Dendritic cell treated with granulocyte-macrophage colony-stimulating factor and Interleukin-4, amounts not matched to agents 40 ng/mL and 50 ng/mL, for 4 days (primary cell): ENCODE results near the gene ME1.

Source experiments
- H3K27ac Mint-ChIP-seq: one replicate; pipeline ENCODE4 v1.8.0; 2022; ENCODE audit warnings: mild to moderate bottlenecking, mixed read lengths
- H3K27me3 Mint-ChIP-seq: one replicate; pipeline ENCODE4 v1.8.0; 2022; ENCODE audit warnings: mild to moderate bottlenecking, mixed read lengths
- H3K36me3 Mint-ChIP-seq: one replicate; pipeline ENCODE4 v1.8.0; 2022; ENCODE audit warnings: low read depth, mixed read lengths
- H3K4me1 Mint-ChIP-seq: one replicate; pipeline ENCODE4 v1.8.0; 2022; ENCODE audit warnings: low read depth, mixed read lengths
- H3K4me3 Mint-ChIP-seq: one replicate; pipeline ENCODE4 v1.8.0; 2022; ENCODE audit warnings: mild to moderate bottlenecking, moderate library complexity, mixed read lengths
- H3K9me3 Mint-ChIP-seq: one replicate; pipeline ENCODE4 v1.8.0; 2022; ENCODE audit warnings: mixed read lengths
- intact Hi-C: fragments of 100-400 bp; cut with micrococcal nuclease; formaldehyde crosslinking; loops from one replicate; pipeline ENCODE4 v1.15.0; 2022

Gene ME1

GRCh38 chr6:83169511-83169910, 261.3 kb downstream of the ME1 start:
- intact Hi-C loops = no loop called here
- Mint-ChIP-seq H3K4me1 (no peaks in the 10 kb centered on the region), H3K9me3 (no peaks in the 10 kb centered on the region), H3K27me3 (no peaks in the 10 kb centered on the region), H3K4me3 (no peak overlapping the region), H3K36me3 (peaks cover 100% of the 10 kb centered on the region), H3K27ac (no peak overlapping the region)

- peaks cover 100% of the 10 kb centered on the region for H3K36me3 Mint-ChIP-seq
- H3K4me3 Mint-ChIP-seq = no peak overlapping the region
- H3K9me3 Mint-ChIP-seq = no peaks in the 10 kb centered on the region
- H3K27me3 Mint-ChIP-seq = no peaks in the 10 kb centered on the region
- H3K27ac Mint-ChIP-seq = no peak overlapping the region
- intact Hi-C loops = no loop called here
- no peaks in the 10 kb centered on the region for H3K4me1 Mint-ChIP-seq
These were observed 261.7 kb downstream of the ME1 start for GRCh38 chr6:83169106-83169505.

- H3K36me3 Mint-ChIP-seq = peaks cover 98% of the 10 kb centered on the region
- intact Hi-C loops = no loop called here
- H3K4me1 Mint-ChIP-seq = no peaks in the 10 kb centered on the region
- no peak overlapping the region for H3K4me3 Mint-ChIP-seq
- no peak overlapping the region for H3K27ac Mint-ChIP-seq
- H3K9me3 Mint-ChIP-seq = no peaks in the 10 kb centered on the region
- no peaks in the 10 kb centered on the region for H3K27me3 Mint-ChIP-seq
These were observed 262.3 kb downstream of the ME1 start for GRCh38 chr6:83168556-83168955.

DNA sequence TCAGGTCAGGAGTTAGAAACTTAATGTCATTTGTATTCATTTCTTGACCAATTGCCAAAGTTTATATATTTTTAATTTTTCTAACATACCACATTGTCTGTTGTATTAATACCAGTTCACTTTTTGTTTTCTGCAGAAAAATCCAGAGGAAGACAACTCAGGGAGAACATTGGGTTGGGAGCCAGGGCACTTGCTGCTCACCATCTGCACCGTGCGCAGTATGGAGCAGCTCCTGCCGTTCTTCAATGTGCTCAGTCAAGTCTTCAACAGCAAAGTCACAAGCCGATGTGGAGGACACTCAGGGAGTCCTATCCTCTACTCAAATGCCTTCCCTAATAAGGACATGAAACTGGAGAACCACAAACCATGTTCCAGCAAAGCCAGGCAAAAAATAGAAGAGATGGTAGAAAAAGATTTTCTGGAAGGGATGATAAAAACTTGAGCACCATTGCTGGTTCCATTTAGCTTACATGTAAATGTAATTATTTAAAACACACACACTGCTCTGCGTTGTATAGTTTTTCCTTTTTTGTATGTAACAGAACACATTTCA, 263.0 kb downstream of the ME1 start:
- Mint-ChIP-seq H3K27ac (no peak overlapping the region), H3K36me3 (peaks cover 98% of the 10 kb centered on the region), H3K9me3 (no peaks in the 10 kb centered on the region), H3K4me1 (no peaks in the 10 kb centered on the region), H3K4me3 (no peak overlapping the region), H3K27me3 (no peaks in the 10 kb centered on the region)
- intact Hi-C loops = no loop called here
